ENCODE measurements around the gene PLSCR4. TPM values are rescaled to one million over a fixed set of nuclear protein-coding genes. Genes with fewer than 3 reads are reported as not detected.

PLSCR4 gene
- total RNA-seq, 1 donor from 2014 or later = 1.0 TPM

DNA sequence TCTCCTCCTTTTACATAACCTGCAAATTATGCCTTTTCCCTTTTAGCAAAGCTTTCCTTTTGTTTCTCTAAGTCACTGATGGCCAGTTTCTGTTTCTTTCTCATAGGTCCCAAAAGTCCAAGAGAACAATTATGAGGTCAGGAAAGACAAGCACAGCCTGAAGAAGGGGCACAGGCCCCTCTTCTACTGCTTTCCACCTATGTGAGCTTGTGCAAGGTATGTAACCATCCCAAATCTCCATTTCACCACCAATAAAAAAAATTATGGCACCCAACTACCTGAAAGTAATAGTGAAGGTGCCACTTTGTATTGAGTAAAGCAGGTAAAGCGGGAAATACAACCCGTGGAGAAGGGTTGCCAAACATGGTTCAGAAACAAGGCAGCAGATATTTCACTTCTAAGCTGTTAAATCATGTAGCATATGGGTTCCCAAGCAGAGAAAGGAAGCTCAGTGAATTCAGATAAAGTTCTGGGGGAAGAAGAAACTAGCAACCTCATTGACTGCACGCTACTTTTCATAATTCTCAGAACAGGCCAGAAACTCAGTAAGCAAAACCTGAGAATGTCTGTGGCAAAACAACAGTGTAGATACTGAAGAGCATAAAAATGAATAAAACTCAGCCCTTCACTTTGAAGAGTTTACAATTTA lies 94.1 kb downstream of the PLSCR4 start:
- H3K4me3 Mint-ChIP-seq = no peak overlapping the region
- H3K9me3 Mint-ChIP-seq = no peaks in the 10 kb centered on the region
- no peak overlapping the region for H3K27ac Mint-ChIP-seq (ENCODE audit: unreplicated experiment)
- peaks cover 6% of the 10 kb centered on the region for H3K27me3 Mint-ChIP-seq (ENCODE audit: low read depth)
- TF ChIP-seq, protein P1, sequence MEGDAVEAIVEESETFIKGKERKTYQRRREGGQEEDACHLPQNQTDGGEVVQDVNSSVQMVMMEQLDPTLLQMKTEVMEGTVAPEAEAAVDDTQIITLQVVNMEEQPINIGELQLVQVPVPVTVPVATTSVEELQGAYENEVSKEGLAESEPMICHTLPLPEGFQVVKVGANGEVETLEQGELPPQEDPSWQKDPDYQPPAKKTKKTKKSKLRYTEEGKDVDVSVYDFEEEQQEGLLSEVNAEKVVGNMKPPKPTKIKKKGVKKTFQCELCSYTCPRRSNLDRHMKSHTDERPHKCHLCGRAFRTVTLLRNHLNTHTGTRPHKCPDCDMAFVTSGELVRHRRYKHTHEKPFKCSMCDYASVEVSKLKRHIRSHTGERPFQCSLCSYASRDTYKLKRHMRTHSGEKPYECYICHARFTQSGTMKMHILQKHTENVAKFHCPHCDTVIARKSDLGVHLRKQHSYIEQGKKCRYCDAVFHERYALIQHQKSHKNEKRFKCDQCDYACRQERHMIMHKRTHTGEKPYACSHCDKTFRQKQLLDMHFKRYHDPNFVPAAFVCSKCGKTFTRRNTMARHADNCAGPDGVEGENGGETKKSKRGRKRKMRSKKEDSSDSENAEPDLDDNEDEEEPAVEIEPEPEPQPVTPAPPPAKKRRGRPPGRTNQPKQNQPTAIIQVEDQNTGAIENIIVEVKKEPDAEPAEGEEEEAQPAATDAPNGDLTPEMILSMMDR (conservative IDR thresholded peaks at IDR 0.05) = no peak
- no peaks in the 10 kb centered on the region for H3K36me3 Mint-ChIP-seq (ENCODE audit: low read depth)
- DNase-seq (ENCODE audit: low read depth, low spot score) = no peak
- peaks cover 27% of the 10 kb centered on the region for H3K4me1 Mint-ChIP-seq

DNA sequence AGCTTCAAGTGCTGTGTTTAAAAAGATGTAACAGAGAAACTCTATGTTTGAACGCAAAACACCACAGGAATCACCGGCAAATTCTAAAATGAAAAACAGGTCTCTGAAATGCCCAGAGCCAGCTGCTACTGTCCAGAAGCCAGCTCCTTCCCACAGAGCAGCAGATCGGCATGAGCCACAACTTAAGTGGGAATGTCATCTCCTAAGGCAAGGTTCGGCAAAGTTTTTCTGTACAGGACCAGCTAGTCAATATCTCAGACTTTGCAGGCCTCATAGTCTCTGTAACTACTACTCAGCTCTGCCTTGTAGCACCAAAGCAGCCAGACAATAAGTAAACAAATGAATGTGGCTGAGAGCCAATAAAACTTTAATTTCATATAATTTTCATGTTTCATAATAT lies 94.8 kb downstream of the PLSCR4 start:
- H3K27ac Mint-ChIP-seq (ENCODE audit: unreplicated experiment) = no peak overlapping the region
- peaks cover 23% of the 10 kb centered on the region for H3K4me1 Mint-ChIP-seq
- no peak for DNase-seq (ENCODE audit: low read depth, low spot score)
- no peaks in the 10 kb centered on the region for H3K9me3 Mint-ChIP-seq
- no peak overlapping the region for H3K4me3 Mint-ChIP-seq
- no peaks in the 10 kb centered on the region for H3K27me3 Mint-ChIP-seq (ENCODE audit: low read depth)
- H3K36me3 Mint-ChIP-seq (ENCODE audit: low read depth) = no peaks in the 10 kb centered on the region
- TF ChIP-seq, protein P1 (conservative IDR thresholded peaks at IDR 0.05) = no peak

DNA sequence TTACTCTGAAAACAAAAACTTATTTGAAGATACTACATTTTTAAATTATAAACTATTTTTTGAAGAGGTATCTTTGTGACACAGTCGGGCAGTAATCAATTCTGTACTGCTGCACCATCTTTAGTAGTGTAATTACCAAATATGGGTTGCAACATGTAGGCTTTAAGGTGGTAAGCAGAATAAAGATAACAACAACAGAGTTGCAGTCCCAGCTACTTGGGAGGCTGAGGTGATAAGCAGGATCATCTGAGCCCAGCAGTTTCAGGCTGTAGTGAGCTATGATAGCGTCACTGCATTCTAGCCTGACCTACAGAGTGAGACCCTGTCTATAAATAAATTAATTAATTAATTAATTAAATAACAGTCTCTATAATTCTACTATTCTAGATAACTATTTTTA lies 95.9 kb downstream of the PLSCR4 start:
- Mint-ChIP-seq H3K27me3 (ENCODE audit: low read depth) (no peaks in the 10 kb centered on the region), H3K9me3 (no peaks in the 10 kb centered on the region), H3K4me3 (no peak overlapping the region), H3K36me3 (ENCODE audit: low read depth) (no peaks in the 10 kb centered on the region), H3K4me1 (peaks cover 23% of the 10 kb centered on the region), H3K27ac (ENCODE audit: unreplicated experiment) (no peak overlapping the region)
- TF ChIP-seq, protein P1 (conservative IDR thresholded peaks at IDR 0.05) = no peak
- no peak for DNase-seq (ENCODE audit: low read depth, low spot score)

DNA sequence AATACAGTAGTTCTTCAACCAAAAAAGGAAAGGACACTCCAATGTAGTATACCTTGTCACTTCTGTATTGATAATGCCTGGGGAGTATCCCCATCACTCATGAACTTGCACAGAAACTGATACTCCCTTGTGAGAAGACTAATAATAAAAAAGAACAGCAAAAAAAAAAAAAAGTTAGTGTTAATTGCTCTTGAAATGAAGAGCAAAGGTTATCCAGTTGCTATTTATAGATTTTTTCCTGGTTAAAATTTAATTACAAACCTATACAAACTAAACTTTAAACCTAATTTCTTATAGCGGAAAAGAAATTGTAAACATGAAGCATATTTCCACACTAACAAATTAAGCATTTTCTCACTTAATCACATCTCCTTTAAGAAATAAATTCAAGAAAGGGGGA lies 96.6 kb downstream of the PLSCR4 start:
- TF ChIP-seq, protein P1 (conservative IDR thresholded peaks at IDR 0.05) = no peak
- no peak for DNase-seq (ENCODE audit: low read depth, low spot score)
- Mint-ChIP-seq H3K9me3 (no peaks in the 10 kb centered on the region), H3K27me3 (ENCODE audit: low read depth) (no peaks in the 10 kb centered on the region), H3K36me3 (ENCODE audit: low read depth) (no peaks in the 10 kb centered on the region), H3K4me1 (peaks cover 16% of the 10 kb centered on the region), H3K4me3 (no peak overlapping the region), H3K27ac (ENCODE audit: unreplicated experiment) (no peak overlapping the region)

DNA sequence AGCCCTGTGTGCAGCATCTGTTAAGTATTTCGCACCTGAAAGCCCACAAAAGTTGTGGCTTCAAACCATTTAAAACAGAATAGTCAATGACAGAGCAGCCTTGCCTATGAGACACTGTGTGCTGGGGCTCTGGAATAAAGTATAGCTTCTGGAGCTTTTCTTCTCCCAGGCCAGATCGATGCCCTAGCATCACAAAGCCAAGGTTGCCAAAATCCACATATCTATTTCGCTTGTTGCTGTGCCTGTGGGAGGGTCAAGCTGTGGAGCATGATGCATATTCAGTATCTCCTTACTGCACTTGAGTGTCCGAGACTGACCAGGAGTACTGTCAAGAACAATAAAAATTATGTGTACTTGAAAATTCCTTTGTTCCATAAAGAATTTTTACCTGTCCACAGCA lies 97.5 kb downstream of the PLSCR4 start:
- no peak for DNase-seq (ENCODE audit: low read depth, low spot score)
- Mint-ChIP-seq H3K27ac (ENCODE audit: unreplicated experiment) (no peak overlapping the region), H3K4me1 (peaks cover 17% of the 10 kb centered on the region), H3K4me3 (no peak overlapping the region), H3K36me3 (ENCODE audit: low read depth) (no peaks in the 10 kb centered on the region), H3K27me3 (ENCODE audit: low read depth) (no peaks in the 10 kb centered on the region), H3K9me3 (no peaks in the 10 kb centered on the region)
- TF ChIP-seq, protein P1 (conservative IDR thresholded peaks at IDR 0.05) = no peak

Measured in neural crest cell (in vitro differentiated cells).